Trophoblast cell (in vitro differentiated cells and primary cell): ENCODE results near the gene ODAD4.

Source experiments
- DNase-seq, 2 donors: peaks; one replicate each; pipeline ENCODE4 v3.0.0-alpha.2; 2016
- H2AFZ ChIP-seq: 2 replicates; pipeline ENCODE4 v1.6.1; 2013; ENCODE audit warnings: low read length, moderate library complexity, mild to moderate bottlenecking; ENCODE audit not compliant: insufficient read depth, poor library complexity
- H2AK5ac ChIP-seq: 2 replicates; pipeline ENCODE4 v1.6.1; 2013; ENCODE audit warnings: mild to moderate bottlenecking, low read length
- H2BK120ac ChIP-seq: 2 replicates; pipeline ENCODE4 v1.6.1; 2013; ENCODE audit warnings: low read length, mild to moderate bottlenecking, moderate library complexity; ENCODE audit not compliant: insufficient read depth, poor library complexity
- H2BK12ac ChIP-seq: 2 replicates; pipeline ENCODE4 v1.6.1; 2013; ENCODE audit warnings: mild to moderate bottlenecking, low read length, moderate library complexity
- H2BK5ac ChIP-seq: 2 replicates; pipeline ENCODE4 v1.6.1; 2013; ENCODE audit warnings: low read length, low read depth, moderate library complexity, mild to moderate bottlenecking; ENCODE audit not compliant: poor library complexity
- H3K14ac ChIP-seq: 2 replicates; pipeline ENCODE4 v1.6.1; 2013; ENCODE audit warnings: mild to moderate bottlenecking, low read length
- H3K18ac ChIP-seq: 2 replicates; pipeline ENCODE4 v1.6.1; 2013; ENCODE audit warnings: mild to moderate bottlenecking, low read length
- H3K23ac ChIP-seq: 2 replicates; pipeline ENCODE4 v1.6.1; 2013; ENCODE audit warnings: low read length
- H3K27ac ChIP-seq: 2 replicates; pipeline ENCODE4 v1.5.1; 2013; ENCODE audit warnings: low read depth, mild to moderate bottlenecking, inconsistent platforms, low read length, moderate library complexity
- H3K27me3 ChIP-seq: 2 replicates; pipeline ENCODE4 v1.6.1; 2013; ENCODE audit warnings: inconsistent platforms, mild to moderate bottlenecking, low read length, moderate library complexity; ENCODE audit not compliant: insufficient read depth
- H3K36me3 ChIP-seq, 2 experiments: 1 replicate in 1 of 2; 2 replicates in 1 of 2; pipeline ENCODE4 v1.6.1; 2013; ENCODE audit warnings: low read length in 2 of 2, mild to moderate bottlenecking in 2 of 2, moderate library complexity in 1 of 2; ENCODE audit not compliant: insufficient read depth in 2 of 2, control insufficient read depth in 1 of 2
- H3K4ac ChIP-seq: 2 replicates; pipeline ENCODE4 v1.6.1; 2013; ENCODE audit warnings: low read depth, mild to moderate bottlenecking, low read length, moderate library complexity
- H3K4me1 ChIP-seq, 2 experiments: 1 replicate in 1 of 2; 2 replicates in 1 of 2; pipeline ENCODE4 v1.6.1; 2013; ENCODE audit warnings: low read length in 2 of 2, mild to moderate bottlenecking in 2 of 2, moderate library complexity in 1 of 2; ENCODE audit not compliant: insufficient read depth in 2 of 2, control insufficient read depth in 1 of 2
- H3K4me2 ChIP-seq: 2 replicates; pipeline ENCODE4 v1.6.1; 2013; ENCODE audit warnings: inconsistent platforms, mild to moderate bottlenecking, low read length, moderate library complexity
- H3K4me3 ChIP-seq: 2 replicates; pipeline ENCODE4 v1.5.1; 2013; ENCODE audit warnings: mild to moderate bottlenecking, low read depth, low read length, inconsistent platforms
- H3K79me1 ChIP-seq: one replicate; pipeline ENCODE4 v1.6.1; 2013; ENCODE audit warnings: low read length
- H3K79me2 ChIP-seq: 2 replicates; pipeline ENCODE4 v1.6.1; 2013; ENCODE audit warnings: low read length, mild to moderate bottlenecking; ENCODE audit not compliant: control insufficient read depth, insufficient read depth, poor library complexity
- H3K9ac ChIP-seq: 2 replicates; pipeline ENCODE4 v1.6.1; 2013; ENCODE audit warnings: mild to moderate bottlenecking, low read length
- H3K9me3 ChIP-seq: 2 replicates; pipeline ENCODE4 v1.6.1; 2013; ENCODE audit warnings: low read depth, mild to moderate bottlenecking, control low read depth, inconsistent platforms, low read length; ENCODE audit not compliant: insufficient read depth
- H4K12ac ChIP-seq: 2 replicates; pipeline ENCODE4 v1.6.1; 2013; ENCODE audit warnings: low read depth, mild to moderate bottlenecking, low read length, moderate library complexity
- H4K8ac ChIP-seq: 2 replicates; pipeline ENCODE4 v1.6.1; 2013; ENCODE audit warnings: low read depth, mild to moderate bottlenecking, low read length, moderate library complexity
- H4K91ac ChIP-seq: one replicate; pipeline ENCODE4 v1.6.1; 2013; ENCODE audit warnings: low read depth, mild to moderate bottlenecking, low read length, moderate library complexity
- WGBS: extraction: QIAGEN DNeasy Blood & Tissue Kit; methylation state at CpG from one replicate; pipeline ENCODE4 v1.1.7; 2013; ENCODE audit warnings: missing lambda C conversion rate; ENCODE audit not compliant: insufficient read length, insufficient coverage; ENCODE audit errors: extremely low coverage; 5-methylcytosine and 5-hydroxymethylcytosine counted together

ODAD4 gene

DNA sequence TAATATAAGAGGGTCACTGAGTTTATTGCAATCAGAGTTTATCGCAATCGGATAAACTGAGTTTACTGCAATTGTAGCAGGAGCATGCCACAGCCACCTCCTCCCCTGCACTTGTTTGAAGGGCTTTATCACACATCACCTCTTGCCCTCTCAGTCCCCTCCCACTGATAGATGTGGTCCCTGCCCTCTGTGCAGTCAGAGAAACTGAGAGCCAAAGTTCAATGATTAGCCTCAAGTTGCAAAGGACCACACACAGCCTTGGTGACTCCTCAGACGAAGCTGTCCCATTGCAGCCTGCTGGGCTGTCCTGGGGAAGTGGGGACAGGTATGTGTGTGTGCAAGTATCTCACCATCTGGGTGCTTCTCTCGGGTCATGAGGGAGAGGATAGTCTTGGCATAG, 25.2 kb upstream of the ODAD4 start:
- Histone ChIP-seq H3K9me3 (no peaks in the 10 kb centered on the region), H2BK120ac (no peak overlapping the region), H2BK5ac (no peak overlapping the region), H4K12ac (no peak overlapping the region), H2BK12ac (no peak overlapping the region), H3K4ac (no peak overlapping the region), H3K79me2 (no peaks in the 10 kb centered on the region), H2AK5ac (no peak overlapping the region), H3K4me2 (no peak overlapping the region), H3K36me3 (peaks cover 84 to 91% of the 10 kb centered on the region in 2 experiments), H3K27me3 (no peaks in the 10 kb centered on the region), H3K9ac (no peak overlapping the region), H3K14ac (no peak overlapping the region), H2AFZ (no peak overlapping the region), H3K4me1 (no peaks in the 10 kb centered on the region), H4K91ac (no peak overlapping the region), H3K18ac (no peak overlapping the region), H3K79me1 (no peaks in the 10 kb centered on the region), H3K27ac (no peak overlapping the region), H3K4me3 (no peak overlapping the region), H4K8ac (no peak overlapping the region), H3K23ac (no peak overlapping the region)
- DNase-seq: no peak
- no CpG with 5 or more reads among the region's 4 CpGs for WGBS

DNA sequence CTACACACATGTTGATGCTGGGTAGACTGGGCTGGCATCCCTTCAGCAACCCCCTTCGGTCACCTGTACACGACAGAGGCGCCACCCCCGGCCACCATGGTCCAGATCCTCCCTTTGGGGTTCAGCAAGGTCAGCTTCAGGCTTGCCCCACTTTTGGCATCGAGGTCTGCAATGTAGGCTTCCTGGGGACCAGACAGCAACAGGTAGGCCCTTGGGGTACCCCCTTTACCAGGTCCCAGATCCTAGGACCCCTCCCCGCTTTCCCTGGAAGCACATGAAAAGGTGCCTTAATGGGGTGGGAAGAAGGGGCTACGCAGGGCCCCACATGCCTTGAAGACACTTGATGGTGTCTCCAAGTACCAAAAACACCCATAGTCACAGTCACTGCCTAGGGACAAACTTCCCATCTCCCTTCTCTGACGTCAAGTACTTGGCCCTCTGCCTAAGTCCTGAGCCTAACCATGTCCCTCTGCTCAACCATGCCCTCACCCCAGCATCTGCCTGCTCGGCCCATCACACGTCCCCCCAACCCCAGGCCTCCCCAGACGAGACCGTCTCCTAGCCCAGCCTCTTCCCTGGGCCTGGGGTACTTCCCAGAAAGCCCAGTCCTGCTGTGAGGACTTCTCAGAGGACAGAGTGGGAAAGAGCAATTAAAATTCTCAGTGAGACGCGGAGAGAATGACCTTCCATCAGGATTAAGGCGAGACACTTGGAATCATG, 23.8 kb upstream of the ODAD4 start:
- H3K79me2 ChIP-seq: no peaks in the 10 kb centered on the region
- H3K36me3 ChIP-seq: peaks cover 85 to 94% of the 10 kb centered on the region in 2 experiments
- no peaks in the 10 kb centered on the region for H3K4me1 ChIP-seq
- no peak overlapping the region for H3K4me2 ChIP-seq
- H3K18ac ChIP-seq: no peak overlapping the region
- no peak overlapping the region for H2BK5ac ChIP-seq
- H3K79me1 ChIP-seq: no peaks in the 10 kb centered on the region
- WGBS: no CpG with 5 or more reads among the region's 15 CpGs
- no peaks in the 10 kb centered on the region for H3K9me3 ChIP-seq
- H3K23ac ChIP-seq: no peak overlapping the region
- H4K8ac ChIP-seq: no peak overlapping the region
- H3K9ac ChIP-seq: no peak overlapping the region
- H3K14ac ChIP-seq: no peak overlapping the region
- H4K91ac ChIP-seq: no peak overlapping the region
- DNase-seq: no peak
- H3K4me3 ChIP-seq: no peak overlapping the region
- H2BK12ac ChIP-seq: no peak overlapping the region
- no peak overlapping the region for H4K12ac ChIP-seq
- no peaks in the 10 kb centered on the region for H3K27me3 ChIP-seq
- H2AFZ ChIP-seq: no peak overlapping the region
- H2AK5ac ChIP-seq: no peak overlapping the region
- H2BK120ac ChIP-seq: no peak overlapping the region
- H3K4ac ChIP-seq: no peak overlapping the region
- no peak overlapping the region for H3K27ac ChIP-seq

DNA sequence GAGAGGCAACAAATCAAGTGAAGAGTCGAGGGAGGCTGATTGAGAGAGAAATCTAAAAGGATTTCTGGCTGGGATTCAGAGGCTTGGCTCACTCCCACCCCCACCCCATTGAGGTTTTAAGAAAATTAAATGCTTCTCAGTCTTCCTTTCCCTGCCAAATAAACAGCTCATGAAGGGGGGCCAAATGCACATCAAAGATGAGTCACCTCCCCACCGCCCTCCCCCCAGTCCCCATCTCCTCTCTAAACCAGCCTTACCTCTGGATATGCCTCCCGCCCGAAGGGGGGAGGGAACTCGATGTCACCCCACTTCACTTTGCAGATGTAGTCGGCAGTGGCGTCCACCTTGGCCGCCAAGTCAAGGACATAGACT, 23.2 kb upstream of the ODAD4 start:
- no CpG with 5 or more reads among the region's 8 CpGs for WGBS
- Histone ChIP-seq H3K4ac (no peak overlapping the region), H4K91ac (no peak overlapping the region), H3K14ac (no peak overlapping the region), H3K79me1 (no peaks in the 10 kb centered on the region), H3K18ac (no peak overlapping the region), H2AFZ (no peak overlapping the region), H2BK120ac (no peak overlapping the region), H3K9ac (no peak overlapping the region), H3K27ac (no peak overlapping the region), H3K4me1 (no peaks in the 10 kb centered on the region), H3K79me2 (no peaks in the 10 kb centered on the region), H4K12ac (no peak overlapping the region), H2BK5ac (no peak overlapping the region), H2BK12ac (no peak overlapping the region), H3K23ac (no peak overlapping the region), H4K8ac (no peak overlapping the region), H3K27me3 (no peaks in the 10 kb centered on the region), H3K36me3 (peaks cover 86 to 91% of the 10 kb centered on the region in 2 experiments), H3K9me3 (no peaks in the 10 kb centered on the region), H3K4me3 (no peak overlapping the region), H2AK5ac (no peak overlapping the region), H3K4me2 (no peak overlapping the region)
- no peak for DNase-seq

- Histone ChIP-seq H4K91ac (no peak overlapping the region), H3K4ac (no peak overlapping the region), H3K18ac (no peak overlapping the region), H3K9ac (no peak overlapping the region), H2BK12ac (no peak overlapping the region), H3K79me1 (no peaks in the 10 kb centered on the region), H3K23ac (no peak overlapping the region), H3K79me2 (no peaks in the 10 kb centered on the region), H3K27ac (no peak overlapping the region), H2BK5ac (no peak overlapping the region), H4K8ac (no peak overlapping the region), H3K27me3 (no peaks in the 10 kb centered on the region), H2AFZ (no peak overlapping the region), H3K4me2 (no peak overlapping the region), H3K14ac (no peak overlapping the region), H3K4me1 (no peaks in the 10 kb centered on the region), H2BK120ac (no peak overlapping the region), H3K4me3 (no peak overlapping the region), H2AK5ac (no peak overlapping the region), H4K12ac (no peak overlapping the region), H3K9me3 (no peaks in the 10 kb centered on the region), H3K36me3 (peaks cover 85 to 91% of the 10 kb centered on the region in 2 experiments)
- DNase-seq: no peak
- no CpG with 5 or more reads among the region's 14 CpGs for WGBS
Measured at GRCh38 chr17:41907633-41908539, 22.5 kb upstream of the ODAD4 start.
